ENCODE measurements around the gene MAP7D3.

- TF ChIP-seq CTCF (conservative IDR thresholded peaks at IDR 0.05; ENCODE audit: low read depth, low read length) (no peak), POLR2A (IDR thresholded peaks at IDR 0.05; ENCODE audit: low read depth, low read length) (no peak), BHLHE40 (IDR thresholded peaks at IDR 0.05; ENCODE audit: low read depth, low read length) (no peak), ELK1 (IDR thresholded peaks at IDR 0.05; ENCODE audit: borderline replicate concordance, low read depth, low read length) (no peak)
Observed at GRCh38 chrX:136237074-136237473, 14.1 kb downstream of the MAP7D3 start.
